Thymus (tissue), 11 donors: ENCODE data around the gene SREBF1. TPM values are rescaled to one million over a fixed set of nuclear protein-coding genes. Genes with fewer than 3 reads are reported as not detected.

Experiments used
- DNase-seq, 9 donors: peaks; one replicate each; pipeline ENCODE4 v3.0.0-alpha.2; 2013; ENCODE audit warnings: low spot score in 9 of 9, low read depth in 6 of 9, missing footprints in 1 of 9
- H3K27ac ChIP-seq, 2 donors: one replicate each; pipeline ENCODE4 v1.5.1; 2013; ENCODE audit warnings: control low read depth in 1 of 2, low read depth in 1 of 2, low read length in 1 of 2, mild to moderate bottlenecking in 1 of 2, moderate library complexity in 1 of 2
- H3K27me3 ChIP-seq, 2 donors: one replicate each; pipeline ENCODE4 v1.5.1; 2013; ENCODE audit warnings: low read length in 1 of 2; ENCODE audit not compliant: control insufficient read depth in 2 of 2, insufficient read depth in 1 of 2
- H3K36me3 ChIP-seq, 2 donors: one replicate each; pipeline ENCODE4 v1.5.1; 2013; ENCODE audit warnings: low read length in 1 of 2, mild to moderate bottlenecking in 1 of 2, moderate library complexity in 1 of 2; ENCODE audit not compliant: control insufficient read depth in 2 of 2, insufficient read depth in 2 of 2
- H3K4me1 ChIP-seq, 2 donors: one replicate each; pipeline ENCODE4 v1.5.1; 2013; ENCODE audit warnings: low read length in 2 of 2; ENCODE audit not compliant: control insufficient read depth in 2 of 2, insufficient read depth in 2 of 2
- H3K4me3 ChIP-seq, 2 donors: one replicate each; pipeline ENCODE4 v1.5.1; 2013; ENCODE audit warnings: low read length in 2 of 2, control low read depth in 1 of 2, mild to moderate bottlenecking in 1 of 2
- H3K9me3 ChIP-seq, 2 donors: one replicate each; pipeline ENCODE4 v1.5.1; 2013; ENCODE audit warnings: low read length in 1 of 2, mild to moderate bottlenecking in 1 of 2; ENCODE audit not compliant: control insufficient read depth in 2 of 2, insufficient read depth in 1 of 2
- WGBS: extraction: QIAGEN DNeasy Blood & Tissue Kit; methylation state at CpG from one replicate; pipeline ENCODE4 v1.1.7; 2013; 5-methylcytosine and 5-hydroxymethylcytosine counted together
- polyA plus RNA-seq: library from polyadenylated mRNA; stranded (reverse); fragments of 200-250 nt; gene quantifications from one replicate; pipeline ENCODE4 v1.2.3, GENCODE V29; 2013
- total RNA-seq: library from RNA; stranded (reverse); fragments of 120-200 nt; gene quantifications from one replicate; pipeline ENCODE4 v1.2.4, GENCODE V29; 2013
- donor health status: healthy.

SREBF1 gene
- total and polyA plus RNA-seq, 2 donors: 18.1 to 53.3 TPM

DNA sequence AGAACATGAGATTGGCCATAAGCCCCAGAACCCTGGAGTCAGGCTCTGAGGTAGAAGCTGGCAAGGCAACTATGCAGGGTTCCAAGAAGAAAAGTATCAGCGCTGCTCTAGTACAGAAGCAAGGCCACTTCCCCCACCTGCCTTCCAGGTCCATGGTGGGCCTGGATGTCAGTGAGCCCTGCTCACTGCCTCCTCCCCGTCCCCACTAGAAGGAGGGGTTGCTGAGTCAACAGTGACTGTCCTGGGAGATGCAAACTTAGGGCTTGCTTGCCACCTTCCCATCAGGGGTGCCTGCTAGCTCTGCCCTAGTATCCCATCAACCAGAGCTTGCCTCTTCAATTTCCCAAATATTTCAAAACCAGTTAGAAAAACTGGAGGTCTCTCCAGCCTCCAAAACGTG lies 29.6 kb upstream of the SREBF1 start:
- H3K4me1 ChIP-seq: peaks cover 7 to 42% of the 10 kb centered on the region in 2 donors
- no peak for DNase-seq
- H3K9me3 ChIP-seq: no peaks in the 10 kb centered on the region
- H3K36me3 ChIP-seq: peaks cover 6 to 10% of the 10 kb centered on the region in 2 donors
- no peak overlapping the region for H3K27ac ChIP-seq
- no peak overlapping the region for H3K4me3 ChIP-seq
- 93% methylated on average over 3 of the region's 3 CpGs for WGBS
- no peaks in the 10 kb centered on the region for H3K27me3 ChIP-seq

DNA sequence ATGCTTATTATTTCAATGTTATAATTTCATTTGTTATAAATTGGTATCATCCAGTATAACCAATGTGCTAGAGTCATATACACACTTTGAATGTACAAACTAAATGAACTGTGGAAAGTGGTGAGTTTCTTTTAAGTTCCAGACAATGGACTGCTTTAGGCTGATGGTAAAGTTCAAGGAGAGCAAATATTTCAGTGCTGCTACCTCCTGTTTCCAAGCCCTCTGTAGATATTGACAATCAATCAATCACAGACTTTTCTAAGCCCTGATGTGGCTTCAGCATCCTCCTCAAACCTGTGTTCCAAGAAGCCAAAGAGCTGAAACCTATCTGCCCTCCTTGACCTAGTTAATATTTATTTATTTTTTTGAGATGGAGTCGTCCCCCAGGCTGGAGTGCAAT lies 28.2 kb upstream of the SREBF1 start:
- WGBS: 98% methylated on average over 1 of the region's 1 CpG
- Histone ChIP-seq H3K9me3 (peaks cover 0 to 2% of the 10 kb centered on the region in 2 donors), H3K36me3 (peaks cover 6 to 14% of the 10 kb centered on the region in 2 donors), H3K27me3 (no peaks in the 10 kb centered on the region), H3K27ac (no peak overlapping the region), H3K4me1 (peaks cover 7 to 34% of the 10 kb centered on the region in 2 donors), H3K4me3 (no peak overlapping the region)
- DNase-seq: no peak

DNA sequence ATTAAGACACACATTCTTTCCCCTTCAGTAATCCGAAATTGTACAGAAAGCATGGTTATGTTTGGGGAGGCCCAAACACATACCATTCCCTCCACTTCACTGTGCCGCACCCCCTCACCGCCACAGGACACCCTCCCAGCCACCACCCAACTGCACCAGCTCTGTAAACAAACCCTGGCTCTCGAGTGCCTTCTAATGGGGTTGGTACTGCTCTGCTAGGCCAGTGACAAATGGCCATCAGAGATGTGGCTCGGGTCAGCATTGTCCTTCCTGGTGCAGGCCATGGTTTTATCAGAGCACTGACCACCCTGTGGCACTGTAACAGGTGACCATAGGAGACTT lies 24.0 kb upstream of the SREBF1 start:
- no peak overlapping the region for H3K27ac ChIP-seq
- H3K9me3 ChIP-seq: peaks cover 0 to 2% of the 10 kb centered on the region in 2 donors
- peaks cover 0 to 24% of the 10 kb centered on the region in 2 donors for H3K4me1 ChIP-seq
- no peak for DNase-seq
- peaks cover 0 to 4% of the 10 kb centered on the region in 2 donors for H3K36me3 ChIP-seq
- WGBS: 88% methylated on average over 5 of the region's 5 CpGs
- H3K4me3 ChIP-seq: no peak overlapping the region
- no peaks in the 10 kb centered on the region for H3K27me3 ChIP-seq

DNA sequence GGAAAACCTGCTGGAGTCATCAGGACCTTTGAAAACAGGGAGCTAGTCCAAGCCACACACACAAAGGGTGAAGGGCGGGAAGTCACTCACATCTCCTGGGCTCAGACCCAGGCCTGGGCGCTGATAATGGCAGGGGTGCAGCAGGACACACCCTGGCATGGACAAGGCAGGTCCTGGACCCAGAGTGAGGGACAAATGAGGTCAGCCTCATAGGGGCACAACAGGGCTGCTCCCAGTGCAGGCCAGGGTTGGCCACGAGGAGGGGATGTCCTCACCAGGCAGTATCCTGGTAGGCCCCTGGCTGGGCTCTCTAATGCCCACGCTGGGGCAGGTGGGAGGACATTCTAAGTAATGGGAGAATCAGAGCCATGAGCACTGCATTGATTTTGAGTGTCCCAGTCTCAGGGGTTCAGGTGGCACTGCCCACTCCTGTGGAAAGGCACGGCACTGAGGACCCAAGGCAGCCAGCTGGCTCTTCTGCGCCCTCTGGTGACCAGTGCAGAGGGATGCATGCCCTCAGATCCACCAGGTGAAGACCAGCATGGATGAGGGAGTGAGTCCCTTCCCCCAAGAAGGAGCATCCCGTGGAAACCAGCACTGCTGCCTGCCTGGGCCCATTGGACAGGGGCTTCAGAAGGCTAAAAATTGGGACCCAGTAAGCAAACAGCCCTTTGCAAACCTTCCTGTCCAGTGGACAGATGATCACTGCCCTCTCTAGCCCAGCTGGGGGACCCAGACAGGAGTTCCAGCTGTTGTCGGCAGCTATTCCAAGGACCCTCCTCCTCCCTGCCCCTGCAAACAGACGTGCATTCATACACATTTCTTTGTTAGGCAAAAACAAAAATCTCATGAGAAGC lies 23.4 kb upstream of the SREBF1 start:
- Histone ChIP-seq H3K36me3 (peaks cover 0 to 4% of the 10 kb centered on the region in 2 donors), H3K4me1 (peaks cover 0 to 26% of the 10 kb centered on the region in 2 donors), H3K27me3 (no peaks in the 10 kb centered on the region), H3K9me3 (peaks cover 0 to 2% of the 10 kb centered on the region in 2 donors), H3K27ac (no peak overlapping the region), H3K4me3 (no peak overlapping the region)
- 53% methylated on average over 9 of the region's 9 CpGs for WGBS
- peak in 4 of 9 donors; percentile 47 to 77 (median 69) for DNase-seq

DNA sequence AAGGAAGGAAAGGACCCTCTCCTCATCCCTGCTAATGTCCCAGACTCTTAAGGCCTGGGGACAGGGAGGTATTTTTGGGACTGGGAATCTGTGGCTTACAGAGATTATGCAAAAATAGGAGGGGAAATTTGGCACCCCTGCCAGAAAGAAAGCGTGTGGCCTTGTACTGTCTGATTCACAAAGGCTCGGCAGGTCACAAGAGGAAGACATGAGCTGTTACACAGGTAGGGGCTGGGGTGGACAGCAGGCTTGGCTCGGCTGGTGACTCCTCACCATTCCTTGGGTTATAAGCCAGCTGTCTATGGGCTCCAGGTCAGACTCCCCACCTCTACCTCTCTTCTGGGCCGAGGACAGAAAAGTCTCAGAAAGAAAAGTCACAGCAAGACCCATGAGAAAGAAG lies 20.7 kb upstream of the SREBF1 start:
- Histone ChIP-seq H3K27me3 (no peaks in the 10 kb centered on the region), H3K4me1 (peaks cover 0 to 23% of the 10 kb centered on the region in 2 donors), H3K36me3 (peaks cover 0 to 4% of the 10 kb centered on the region in 2 donors), H3K27ac (no peak overlapping the region), H3K9me3 (peaks cover 0 to 2% of the 10 kb centered on the region in 2 donors), H3K4me3 (no peak overlapping the region)
- 98% methylated on average over 4 of the region's 4 CpGs for WGBS
- DNase-seq: no peak

DNA sequence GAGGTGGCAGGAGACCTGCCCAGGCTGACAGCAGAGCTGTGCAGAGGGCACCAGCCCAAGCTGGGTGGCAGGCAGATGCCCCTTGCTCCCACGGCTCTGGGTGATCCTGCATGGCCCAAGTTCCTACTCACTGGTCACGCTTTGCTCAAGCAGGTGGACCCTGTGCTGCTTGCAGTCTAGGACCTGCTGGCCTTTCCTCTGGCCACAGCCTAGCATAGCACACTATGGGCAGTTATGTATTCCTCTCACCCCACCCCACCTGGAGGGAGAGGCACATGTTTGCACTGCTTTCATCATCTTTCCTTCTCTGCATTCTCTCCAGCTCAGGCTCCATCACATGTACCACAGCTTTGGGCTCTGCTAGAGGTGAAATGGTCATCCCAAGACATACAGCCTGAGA lies 19.6 kb upstream of the SREBF1 start:
- Histone ChIP-seq H3K36me3 (peaks cover 0 to 4% of the 10 kb centered on the region in 2 donors), H3K9me3 (peaks cover 0 to 2% of the 10 kb centered on the region in 2 donors), H3K27me3 (no peaks in the 10 kb centered on the region), H3K4me1 (peaks cover 0 to 27% of the 10 kb centered on the region in 2 donors), H3K4me3 (no peak overlapping the region), H3K27ac (no peak overlapping the region)
- no peak for DNase-seq
- WGBS: 100% methylated on average over 2 of the region's 2 CpGs

DNA sequence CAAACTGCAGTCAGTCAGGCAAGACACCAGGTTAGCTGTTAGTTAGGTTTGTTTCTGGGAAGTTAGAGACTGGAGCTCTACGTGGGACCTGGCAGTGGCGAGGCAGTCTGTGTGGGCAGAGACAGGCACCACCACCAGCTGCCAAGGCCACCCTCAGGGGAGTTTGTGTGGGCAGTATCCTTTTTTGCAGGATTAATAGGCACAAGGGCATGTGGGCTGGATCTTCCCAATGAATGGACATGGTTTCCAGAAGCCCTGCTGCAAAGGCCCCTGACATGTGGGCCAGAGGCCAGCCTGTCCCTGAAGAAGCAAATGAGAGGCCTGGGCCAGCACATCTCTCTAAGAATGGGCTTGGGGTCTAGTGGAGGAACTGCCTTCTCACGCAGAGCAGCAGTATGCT lies 19.2 kb upstream of the SREBF1 start:
- H3K27ac ChIP-seq: no peak overlapping the region
- no peak overlapping the region for H3K4me3 ChIP-seq
- H3K27me3 ChIP-seq: no peaks in the 10 kb centered on the region
- 90% methylated on average over 3 of the region's 3 CpGs for WGBS
- no peaks in the 10 kb centered on the region for H3K36me3 ChIP-seq
- no peak for DNase-seq
- H3K4me1 ChIP-seq: peaks cover 0 to 31% of the 10 kb centered on the region in 2 donors
- H3K9me3 ChIP-seq: peaks cover 0 to 2% of the 10 kb centered on the region in 2 donors

DNA sequence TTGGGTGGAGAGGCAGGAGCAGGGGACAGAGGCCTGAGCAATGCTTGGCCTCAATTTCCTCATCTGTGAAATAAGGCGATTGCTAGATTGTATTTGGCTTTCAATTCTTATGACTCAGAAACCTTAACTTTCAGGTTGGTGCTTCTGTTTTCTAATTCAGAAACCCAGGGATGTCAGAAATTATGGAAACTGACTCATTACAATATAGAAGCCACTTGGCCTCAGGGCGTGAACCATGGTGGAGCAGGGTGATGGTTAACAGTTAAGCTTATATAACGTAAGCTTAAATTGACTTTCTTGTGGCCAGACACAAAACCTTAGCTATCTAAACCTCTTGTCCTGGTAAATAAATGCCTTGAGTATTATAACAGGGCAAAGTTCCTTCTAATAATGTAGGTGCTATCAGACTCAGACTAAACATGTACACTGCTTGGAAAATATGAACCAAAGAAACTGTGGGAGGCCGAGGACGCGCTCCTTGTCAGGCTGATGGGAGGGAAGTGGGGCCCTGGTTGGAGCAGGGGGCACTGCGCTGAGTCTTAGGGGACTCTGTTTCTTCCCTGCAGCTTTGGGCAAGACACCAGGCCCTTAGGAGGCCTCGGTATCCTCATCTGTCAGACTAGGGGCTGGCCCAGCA lies 17.1 kb upstream of the SREBF1 start:
- H3K27ac ChIP-seq: no peak overlapping the region

DNA sequence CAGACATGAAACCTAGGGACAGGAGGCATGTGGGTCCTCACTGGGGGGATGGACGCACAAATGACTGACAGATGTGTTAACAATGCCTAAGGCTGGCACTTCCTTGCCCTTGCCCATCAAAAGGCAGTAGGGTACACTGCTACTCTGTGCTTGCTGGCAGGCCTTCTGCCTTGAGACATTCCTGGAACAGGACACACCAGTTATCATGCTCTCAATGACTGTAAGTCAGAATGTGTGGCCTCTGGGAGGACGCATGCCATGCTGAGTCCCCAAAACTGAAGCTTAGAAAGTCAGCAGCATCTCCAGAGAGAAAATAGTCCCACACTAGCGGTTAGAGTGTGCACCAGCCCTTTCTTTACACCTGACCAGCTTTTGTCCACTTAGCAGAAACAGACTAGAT lies 16.1 kb upstream of the SREBF1 start:
- Histone ChIP-seq H3K9me3 (peaks cover 0 to 4% of the 10 kb centered on the region in 2 donors), H3K4me3 (no peak overlapping the region), H3K36me3 (no peaks in the 10 kb centered on the region), H3K4me1 (peaks cover 17 to 62% of the 10 kb centered on the region in 2 donors), H3K27ac (no peak overlapping the region), H3K27me3 (no peaks in the 10 kb centered on the region)
- DNase-seq: no peak
- WGBS: 99% methylated on average over 3 of the region's 3 CpGs

More for the DNA sequence above, 17.1 kb upstream of the SREBF1 start:
- Histone ChIP-seq H3K4me1 (peaks cover 12 to 52% of the 10 kb centered on the region in 2 donors), H3K4me3 (no peak overlapping the region), H3K9me3 (peaks cover 0 to 4% of the 10 kb centered on the region in 2 donors), H3K36me3 (no peaks in the 10 kb centered on the region), H3K27me3 (no peaks in the 10 kb centered on the region)
- WGBS: 97% methylated on average over 8 of the region's 8 CpGs
- DNase-seq: no peak
